ENCODE data around the gene STX1B. TPM values are rescaled to one million over a fixed set of nuclear protein-coding genes. Genes with fewer than 3 reads are reported as not detected.
A peak's percentile ranks its signal among the peaks of the same experiment; 100 is the strongest.

The STX1B gene
- polyA plus RNA-seq, 1 donor (not counting 4 experiments of a cell fraction or from before 2014, with no cell fraction given): 0.34 TPM

DNA sequence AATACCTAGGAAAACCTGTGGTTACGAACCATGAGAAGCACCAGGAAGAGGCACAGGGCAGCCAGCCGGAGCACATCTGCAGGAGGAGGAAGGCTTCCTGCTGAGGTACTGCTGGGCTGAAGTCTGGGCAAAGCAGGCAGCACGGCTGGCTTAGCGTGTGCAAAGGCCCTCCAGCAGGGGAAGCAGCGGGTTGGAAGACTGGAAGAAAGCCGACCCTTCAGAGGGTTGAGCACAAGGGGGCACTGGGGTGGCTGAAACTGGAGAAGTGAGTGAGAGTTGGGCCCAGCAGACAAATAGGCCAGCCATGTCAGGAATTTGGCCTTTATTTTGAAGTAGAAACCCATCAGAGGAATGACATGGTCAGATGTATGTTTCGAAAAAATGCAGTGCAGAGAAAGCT lies 37.6 kb downstream of the STX1B start:
- Histone ChIP-seq H3K4me3 (ENCODE audit: control insufficient read depth in 2 of 3, extremely low read depth in 1 of 3, insufficient read depth in 2 of 3, low read depth in 1 of 3, low read length in 3 of 3) (no peak overlapping the region), H3K36me3 (ENCODE audit: control insufficient read depth in 2 of 2, extremely low read depth in 1 of 2, insufficient read depth in 2 of 2, low read length in 2 of 2) (peaks cover 38 to 46% of the 10 kb centered on the region in 2 experiments), H4K20me1 (ENCODE audit: control insufficient read depth, extremely low read depth, insufficient read depth, low read length) (peaks cover 2% of the 10 kb centered on the region), H3K9me3 (ENCODE audit: control insufficient read depth, low read depth, low read length) (no peaks in the 10 kb centered on the region), H3K9ac (ENCODE audit: control insufficient read depth, extremely low read depth, insufficient read depth, low read length) (no peak overlapping the region), H3K27ac (ENCODE audit: control insufficient read depth, insufficient read depth, low read length) (no peak overlapping the region), H2AFZ (ENCODE audit: control insufficient read depth, low read length) (no peak overlapping the region), H3K4me2 (ENCODE audit: control insufficient read depth, extremely low read depth, insufficient read depth, low read depth, low read length) (no peak overlapping the region), H3K79me2 (ENCODE audit: control insufficient read depth, insufficient read depth, low read length) (peaks cover 3% of the 10 kb centered on the region), H3K27me3 (ENCODE audit: control insufficient read depth, extremely low read depth, insufficient read depth, low read length) (no peaks in the 10 kb centered on the region), H3K4me1 (ENCODE audit: control insufficient read depth, extremely low read depth, insufficient read depth, low read length) (no peaks in the 10 kb centered on the region), H3K9me1 (ENCODE audit: control insufficient read depth, extremely low read depth, insufficient read depth, low read length) (no peaks in the 10 kb centered on the region)
- dilution Hi-C loops (cut with MboI; ENCODE audit: extremely low pct_ligation_motif_present, low sequenced_read_pairs): no loop called here
- TF ChIP-seq, protein P1, sequence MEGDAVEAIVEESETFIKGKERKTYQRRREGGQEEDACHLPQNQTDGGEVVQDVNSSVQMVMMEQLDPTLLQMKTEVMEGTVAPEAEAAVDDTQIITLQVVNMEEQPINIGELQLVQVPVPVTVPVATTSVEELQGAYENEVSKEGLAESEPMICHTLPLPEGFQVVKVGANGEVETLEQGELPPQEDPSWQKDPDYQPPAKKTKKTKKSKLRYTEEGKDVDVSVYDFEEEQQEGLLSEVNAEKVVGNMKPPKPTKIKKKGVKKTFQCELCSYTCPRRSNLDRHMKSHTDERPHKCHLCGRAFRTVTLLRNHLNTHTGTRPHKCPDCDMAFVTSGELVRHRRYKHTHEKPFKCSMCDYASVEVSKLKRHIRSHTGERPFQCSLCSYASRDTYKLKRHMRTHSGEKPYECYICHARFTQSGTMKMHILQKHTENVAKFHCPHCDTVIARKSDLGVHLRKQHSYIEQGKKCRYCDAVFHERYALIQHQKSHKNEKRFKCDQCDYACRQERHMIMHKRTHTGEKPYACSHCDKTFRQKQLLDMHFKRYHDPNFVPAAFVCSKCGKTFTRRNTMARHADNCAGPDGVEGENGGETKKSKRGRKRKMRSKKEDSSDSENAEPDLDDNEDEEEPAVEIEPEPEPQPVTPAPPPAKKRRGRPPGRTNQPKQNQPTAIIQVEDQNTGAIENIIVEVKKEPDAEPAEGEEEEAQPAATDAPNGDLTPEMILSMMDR (optimal IDR thresholded peaks at IDR 0.05 in 1 of 3, IDR thresholded peaks at IDR 0.05 in 1 of 3, conservative IDR thresholded peaks at IDR 0.05 in 1 of 3; ENCODE audit: extremely low read depth in 1 of 3, insufficient read depth in 2 of 3, low read length in 3 of 3): peak in 1 of 3 experiments; percentile 13
- TF ChIP-seq EZH2 (IDR thresholded peaks at IDR 0.05; ENCODE audit: low read length): no peak
- DNase-seq (ENCODE audit: low read depth, low spot score): no peak
- no peak for FAIRE-seq

DNA sequence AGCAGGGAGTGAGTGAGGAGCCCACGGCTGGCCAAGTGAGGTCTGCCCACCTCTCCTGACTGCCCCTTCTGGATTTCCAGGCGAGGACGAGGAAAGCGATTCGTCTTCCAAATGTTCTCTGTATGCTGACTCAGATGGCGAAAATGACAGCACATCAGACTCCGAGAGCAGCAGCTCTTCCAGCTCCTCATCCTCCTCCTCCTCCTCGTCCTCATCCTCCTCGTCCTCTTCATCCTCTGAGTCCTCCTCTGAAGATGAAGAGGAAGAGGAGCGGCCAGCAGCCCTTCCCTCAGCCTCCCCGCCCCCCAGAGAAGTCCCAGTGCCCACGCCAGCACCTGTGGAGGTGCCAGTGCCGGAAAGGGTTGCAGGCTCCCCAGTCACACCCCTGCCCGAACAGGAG lies 39.1 kb downstream of the STX1B start:
- Histone ChIP-seq H3K4me2 (ENCODE audit: control insufficient read depth, extremely low read depth, insufficient read depth, low read depth, low read length) (no peak overlapping the region), H3K9me1 (ENCODE audit: control insufficient read depth, extremely low read depth, insufficient read depth, low read length) (no peaks in the 10 kb centered on the region), H4K20me1 (ENCODE audit: control insufficient read depth, extremely low read depth, insufficient read depth, low read length) (no peaks in the 10 kb centered on the region), H3K27ac (ENCODE audit: control insufficient read depth, insufficient read depth, low read length) (no peak overlapping the region), H3K36me3 (ENCODE audit: control insufficient read depth in 2 of 2, extremely low read depth in 1 of 2, insufficient read depth in 2 of 2, low read length in 2 of 2) (peaks cover 34 to 51% of the 10 kb centered on the region in 2 experiments), H3K27me3 (ENCODE audit: control insufficient read depth, extremely low read depth, insufficient read depth, low read length) (no peaks in the 10 kb centered on the region), H3K79me2 (ENCODE audit: control insufficient read depth, insufficient read depth, low read length) (no peaks in the 10 kb centered on the region), H3K9me3 (ENCODE audit: control insufficient read depth, low read depth, low read length) (no peaks in the 10 kb centered on the region), H2AFZ (ENCODE audit: control insufficient read depth, low read length) (no peak overlapping the region), H3K9ac (ENCODE audit: control insufficient read depth, extremely low read depth, insufficient read depth, low read length) (no peak overlapping the region), H3K4me1 (ENCODE audit: control insufficient read depth, extremely low read depth, insufficient read depth, low read length) (no peaks in the 10 kb centered on the region), H3K4me3 (ENCODE audit: control insufficient read depth in 2 of 3, extremely low read depth in 1 of 3, insufficient read depth in 2 of 3, low read depth in 1 of 3, low read length in 3 of 3) (no peak overlapping the region)
- no peak for DNase-seq (ENCODE audit: low read depth, low spot score)
- dilution Hi-C loops (cut with MboI; ENCODE audit: extremely low pct_ligation_motif_present, low sequenced_read_pairs): no loop called here
- FAIRE-seq: no peak
- TF ChIP-seq, protein P1 (optimal IDR thresholded peaks at IDR 0.05 in 1 of 3, IDR thresholded peaks at IDR 0.05 in 1 of 3, conservative IDR thresholded peaks at IDR 0.05 in 1 of 3; ENCODE audit: extremely low read depth in 1 of 3, insufficient read depth in 2 of 3, low read length in 3 of 3): no peak
- TF ChIP-seq EZH2 (IDR thresholded peaks at IDR 0.05; ENCODE audit: low read length): no peak
